ENCODE results near the gene SYPL1.

SYPL1 gene

DNA sequence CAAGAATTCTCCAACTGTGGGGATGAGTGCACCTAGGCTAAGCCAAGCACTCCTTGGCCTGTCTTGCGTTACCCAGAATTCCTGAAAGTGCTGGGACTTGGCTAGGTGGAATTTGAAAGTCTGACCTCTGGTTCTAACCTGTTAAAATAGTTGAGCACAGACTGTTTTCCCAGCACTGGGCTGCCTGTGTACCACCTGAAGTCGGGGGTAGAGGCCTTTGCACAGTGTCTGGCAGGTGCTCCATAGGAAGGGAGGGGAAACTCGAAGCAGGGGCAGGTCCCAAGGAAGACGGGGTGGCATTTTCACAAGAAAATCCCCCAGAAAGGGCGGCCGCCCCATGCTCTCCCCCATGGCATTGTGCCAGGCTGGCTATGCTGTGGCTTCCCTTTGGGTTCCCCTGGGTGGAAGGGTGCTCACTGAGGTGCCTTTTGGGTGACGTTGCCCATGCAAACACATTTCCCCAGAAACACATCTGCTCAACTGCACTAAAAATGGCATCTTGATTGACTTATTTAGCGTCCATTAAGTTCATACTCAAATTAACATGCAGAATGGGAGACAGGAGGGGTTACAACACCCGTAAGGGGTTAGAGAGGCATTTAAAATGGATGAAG lies 62.9 kb downstream of the SYPL1 start:
- no peak for DNase-seq

DNA sequence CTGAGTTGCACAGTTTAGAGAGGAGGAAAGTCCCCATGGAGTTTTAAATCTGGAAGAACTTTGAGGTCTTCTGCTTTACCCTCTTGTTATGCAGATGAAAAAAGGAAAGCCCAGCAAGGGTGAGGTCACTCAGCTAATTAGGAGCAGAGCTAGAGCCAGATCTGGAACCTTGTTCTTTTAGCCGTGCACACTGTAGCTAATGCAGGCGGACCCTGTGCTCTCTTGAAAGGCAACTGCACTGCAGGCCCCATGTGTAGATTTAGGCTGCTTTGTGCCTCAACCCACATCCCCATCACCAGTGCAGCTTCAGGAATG lies 63.4 kb downstream of the SYPL1 start:
- DNase-seq, result no peak

DNA sequence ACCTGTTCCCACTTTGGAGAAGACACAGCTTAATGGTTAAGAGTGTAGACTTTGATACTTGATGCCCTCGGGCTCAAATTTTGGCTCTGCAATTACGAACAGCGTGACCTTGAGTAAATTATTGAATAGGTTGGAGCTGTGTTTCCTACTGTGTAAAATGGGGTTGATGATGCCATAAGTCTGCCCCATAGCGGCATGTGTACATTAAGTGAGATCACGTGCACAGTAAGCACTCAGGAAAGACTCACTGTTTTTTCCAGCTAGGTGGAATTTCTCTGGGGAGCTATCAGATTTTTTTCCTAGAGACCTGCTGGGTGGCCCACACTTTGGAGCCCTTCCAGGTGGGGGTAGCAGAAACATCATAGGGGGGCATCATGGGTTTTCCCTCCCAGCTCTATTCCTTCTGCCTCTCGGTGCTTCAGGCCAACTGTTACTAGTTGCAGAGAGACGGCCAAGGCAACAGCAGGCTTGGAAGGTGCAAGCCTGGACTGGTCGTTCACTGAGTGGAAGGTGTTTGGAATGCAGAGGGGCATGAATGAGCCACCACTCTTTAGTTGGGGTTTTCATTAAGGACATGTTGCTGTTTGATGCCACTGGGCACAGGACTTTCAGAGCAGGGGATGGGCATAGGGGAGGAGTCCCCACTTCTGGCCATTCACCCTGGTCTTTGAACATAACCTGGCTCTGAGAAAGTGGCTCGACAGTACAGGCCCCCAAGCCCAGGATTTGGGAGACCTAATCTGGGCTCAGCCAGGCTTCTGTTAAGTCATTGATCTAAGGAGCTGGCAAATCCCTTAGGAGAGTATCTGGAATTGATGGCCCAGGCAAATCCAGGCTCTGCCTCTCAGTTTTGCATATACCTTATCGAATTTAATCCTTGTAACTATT lies 64.0 kb downstream of the SYPL1 start:
- DNase-seq, result no peak

DNA sequence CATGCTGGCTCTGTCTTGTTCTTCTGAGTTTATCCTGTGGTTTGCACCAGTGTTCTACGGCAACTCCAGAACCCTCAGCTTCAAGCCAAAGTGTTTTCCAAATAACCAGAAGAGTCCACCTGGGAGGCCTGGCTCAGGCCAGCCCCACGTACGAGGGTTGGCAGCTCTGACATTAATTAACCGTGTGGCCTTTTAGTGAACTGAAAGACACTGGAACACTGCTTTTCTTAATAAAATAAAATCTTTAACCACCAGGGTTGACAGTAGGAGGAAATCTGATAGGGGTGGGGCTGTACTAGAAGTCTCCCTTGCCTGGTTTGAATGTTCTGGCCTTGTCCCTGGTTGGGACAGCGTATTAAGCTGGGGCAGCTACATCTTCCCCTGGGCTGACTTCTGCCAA lies 64.9 kb downstream of the SYPL1 start:
- DNase-seq, result no peak

DNA sequence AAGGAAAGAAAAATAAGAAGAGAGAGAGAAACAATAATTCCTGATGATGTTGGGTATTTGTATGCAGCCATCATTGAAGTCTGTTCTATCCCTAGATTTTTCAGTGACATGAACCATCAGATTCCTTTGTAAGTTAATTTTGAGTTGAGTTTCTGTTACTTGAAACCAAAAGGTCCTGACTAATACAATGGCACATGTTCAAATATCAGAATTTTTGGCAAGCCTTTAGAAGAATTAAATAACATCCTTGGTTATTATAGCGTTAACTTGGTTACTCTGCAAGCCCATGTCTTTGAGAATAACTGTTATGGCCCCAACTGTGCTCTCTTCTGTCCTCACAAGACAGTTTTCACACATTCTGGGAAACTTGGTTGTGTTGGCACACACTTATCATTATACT lies 66.5 kb downstream of the SYPL1 start:
- no peak for DNase-seq

DNA sequence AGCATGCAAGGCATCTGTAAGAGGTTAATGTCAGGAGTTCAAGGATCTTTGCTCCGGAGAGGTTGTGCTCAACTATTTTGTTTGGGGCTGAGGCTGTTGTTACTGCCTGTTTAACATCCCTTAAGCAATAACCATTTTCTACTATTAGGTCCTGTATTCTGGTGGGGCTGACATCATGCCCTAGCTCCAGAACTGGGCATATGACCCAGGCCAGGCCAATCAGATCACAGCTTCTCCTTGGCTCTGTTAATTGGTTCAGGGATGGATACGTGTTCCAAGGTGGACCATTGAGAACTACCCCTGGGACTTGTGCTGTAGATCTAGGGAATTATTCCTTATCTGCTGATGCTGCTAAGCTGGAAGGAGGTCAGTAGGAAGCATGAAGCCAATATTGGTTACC lies 67.0 kb downstream of the SYPL1 start:
- DNase-seq, result no peak

DNA sequence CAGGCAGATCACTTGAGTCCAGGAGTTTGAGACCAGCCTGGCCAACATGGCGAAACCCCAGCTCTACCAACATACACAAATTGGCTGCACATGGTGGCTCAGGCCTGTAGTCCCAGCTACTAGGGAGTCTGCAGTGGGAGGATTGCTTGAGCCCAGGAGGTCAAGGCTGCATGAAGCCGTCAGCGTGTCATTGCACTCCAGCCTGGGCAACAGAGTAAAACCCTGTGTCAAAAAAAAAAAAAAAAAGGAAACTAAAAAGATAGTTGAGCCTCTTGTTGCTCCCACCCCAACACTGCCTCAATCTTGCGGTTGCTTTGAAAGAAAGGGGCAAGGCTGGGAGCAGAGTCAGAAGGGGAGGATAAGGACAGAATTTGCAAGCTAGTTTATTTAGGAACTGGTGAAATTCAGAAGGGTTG lies 69.9 kb downstream of the SYPL1 start:
- no peak for DNase-seq

DNA sequence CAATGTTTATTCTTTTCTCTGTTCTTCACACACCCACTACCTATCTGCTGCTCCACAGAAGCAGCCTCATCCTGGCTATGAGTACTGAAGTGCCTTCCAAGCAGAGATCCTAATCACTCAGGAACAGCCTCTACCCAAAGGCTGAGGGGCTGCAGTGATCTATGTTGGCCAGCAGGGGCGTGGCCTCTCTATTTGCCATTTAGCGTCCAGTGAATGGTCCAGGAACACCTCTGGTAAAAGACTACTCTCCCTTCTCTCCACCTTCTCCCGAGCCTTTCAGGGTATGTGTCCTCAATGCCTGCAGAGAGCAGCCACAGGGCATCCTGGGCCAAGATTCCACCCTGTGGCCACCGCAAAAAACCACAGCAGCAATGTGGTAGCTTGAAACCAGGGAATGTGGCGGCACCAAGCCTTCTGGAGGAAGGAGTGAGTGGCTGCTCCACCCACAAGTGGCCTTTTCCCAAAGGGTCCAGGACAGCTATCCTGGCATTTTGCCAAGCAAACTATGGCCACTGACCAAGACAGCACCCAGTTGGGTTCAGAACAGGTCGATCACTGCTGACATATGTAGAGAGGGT lies 70.9 kb downstream of the SYPL1 start:
- no peak for DNase-seq

All from right forelimb (tissue), 1 donor.